Hepatocyte (in vitro differentiated cells): ENCODE results near the gene TCEANC2. TPM values are rescaled to one million over a fixed set of nuclear protein-coding genes. Genes with fewer than 3 reads are reported as not detected.

Experiments used
- DNase-seq: peaks from one replicate; pipeline ENCODE4 v3.0.0-alpha.2; 2016; ENCODE audit warnings: low spot score
- H2AFZ ChIP-seq: fragments of 200-600 bp; sonication (generic); 2 replicates; pipeline ENCODE4 v1.6.0; 2016; ENCODE audit warnings: antibody characterized with exemption, mild to moderate bottlenecking
- H3K27ac ChIP-seq: fragments of 200-600 bp; sonication (generic); 2 replicates; pipeline ENCODE4 v1.5.1; 2016; ENCODE audit warnings: mild to moderate bottlenecking
- H3K27me3 ChIP-seq: fragments of 200-600 bp; sonication (generic); 2 replicates; pipeline ENCODE4 v1.6.1; 2016
- H3K36me3 ChIP-seq: fragments of 200-600 bp; sonication (generic); replicated peaks from 2 replicates; pipeline ENCODE4 v1.5.1; 2016; ENCODE audit warnings: low read depth; ENCODE audit not compliant: insufficient read depth
- H3K4me1 ChIP-seq: fragments of 200-600 bp; sonication (generic); 2 replicates; pipeline ENCODE4 v1.5.1; 2016; ENCODE audit warnings: mild to moderate bottlenecking, moderate library complexity; ENCODE audit not compliant: insufficient read depth
- H3K4me2 ChIP-seq: fragments of 200-600 bp; sonication (generic); 2 replicates; pipeline ENCODE4 v1.6.0; 2016
- H3K4me3 ChIP-seq: fragments of 200-600 bp; sonication (generic); 2 replicates; pipeline ENCODE4 v1.5.1; 2016; ENCODE audit warnings: mild to moderate bottlenecking
- H3K79me2 ChIP-seq: fragments of 200-600 bp; sonication (generic); 2 replicates; pipeline ENCODE4 v1.6.0; 2017; ENCODE audit warnings: mild to moderate bottlenecking
- H3K9me2 ChIP-seq: fragments of 200-600 bp; sonication (generic); replicated peaks from 2 replicates; pipeline ENCODE4 v1.6.0; 2017; ENCODE audit warnings: mild to moderate bottlenecking; ENCODE audit not compliant: insufficient read depth
- H3K9me3 ChIP-seq: fragments of 200-600 bp; sonication (generic); 2 replicates; pipeline ENCODE4 v1.5.1; 2016; ENCODE audit warnings: low read depth, mild to moderate bottlenecking
- H4K20me1 ChIP-seq: fragments of 200-600 bp; sonication (generic); 2 replicates; pipeline ENCODE4 v1.6.0; 2016; ENCODE audit warnings: mild to moderate bottlenecking; ENCODE audit not compliant: insufficient read depth, poor library complexity, severe bottlenecking
- EZH2 ChIP-seq: fragments of 200-600 bp; sonication (generic); IDR thresholded peaks from 2 replicates; pipeline ENCODE4 v1.6.1; 2016; ENCODE audit warnings: antibody characterized with exemption, mild to moderate bottlenecking, borderline replicate concordance
- EZH2phosphoT487 ChIP-seq: fragments of 200-600 bp; sonication (generic); IDR thresholded peaks from one replicate; pipeline ENCODE4 v1.6.1; 2018; ENCODE audit warnings: antibody characterized with exemption, mild to moderate bottlenecking, low read depth, moderate library complexity; ENCODE audit not compliant: unreplicated experiment, severe bottlenecking
- WGBS: methylation state at CpG from one replicate; pipeline ENCODE4 v1.1.6; 2016; ENCODE audit warnings: low lambda C conversion rate; ENCODE audit errors: missing lambda C conversion rate; 5-methylcytosine and 5-hydroxymethylcytosine counted together
- polyA plus RNA-seq: library from polyadenylated mRNA; unstranded; fragments of >200 nt; fragmentation: Nextera tagmentation; extraction: Ambion mirVana; gene quantifications from 2 replicates; pipeline ENCODE4 v1.2.1, GENCODE V29; 2016
- total RNA-seq: library from RNA; depleted of rRNA; stranded (reverse); fragments of >200 nt; gene quantifications from 2 replicates; pipeline ENCODE4 v1.2.3, GENCODE V29; 2014
- TF ChIP-seq, protein P1 (sequence below): fragments of 200-600 bp; sonication (generic); IDR thresholded peaks from 2 replicates; pipeline ENCODE4 v1.5.1; 2016; ENCODE audit warnings: antibody characterized with exemption, mild to moderate bottlenecking; ENCODE audit not compliant: poor library complexity

Gene TCEANC2
- total and polyA plus RNA-seq, 2 experiments from 2014 or later, result 3.0 to 3.2 TPM

DNA sequence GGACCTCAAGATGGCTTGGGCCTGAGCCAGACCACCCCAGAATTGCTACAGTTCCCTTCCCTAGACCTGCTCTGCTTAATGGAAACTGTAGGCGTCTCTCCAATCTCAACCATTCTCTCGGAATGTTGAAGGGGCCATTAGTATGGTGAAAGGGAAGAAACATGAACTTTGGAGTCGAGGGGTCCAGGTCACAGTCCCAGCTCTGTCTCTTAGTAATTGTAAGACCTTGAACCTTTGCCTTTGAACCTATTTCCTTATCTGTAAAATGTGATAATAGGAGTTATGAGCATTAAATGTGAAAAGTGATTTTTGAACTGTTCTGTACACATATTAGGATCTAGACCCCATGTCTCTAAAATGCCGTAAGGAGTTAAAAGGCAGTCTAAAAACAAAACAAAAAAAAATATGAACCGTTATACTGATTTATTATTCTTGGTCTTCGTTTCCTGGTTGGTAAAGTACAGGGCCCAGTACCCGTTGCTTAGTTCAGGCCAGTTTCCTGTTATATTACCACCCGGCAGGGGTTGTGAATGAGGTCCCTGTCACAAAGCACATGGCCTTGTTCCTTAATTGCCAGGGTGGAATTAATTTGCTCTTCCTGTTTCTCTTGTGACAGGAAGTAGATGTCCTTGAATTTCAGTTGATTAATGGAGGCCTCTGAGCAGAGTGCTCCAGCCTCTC is 42.3 kb downstream of the TCEANC2 start:
- 67% methylated on average over 8 of the region's 8 CpGs for WGBS
- H2AFZ ChIP-seq, result no peak overlapping the region

DNA sequence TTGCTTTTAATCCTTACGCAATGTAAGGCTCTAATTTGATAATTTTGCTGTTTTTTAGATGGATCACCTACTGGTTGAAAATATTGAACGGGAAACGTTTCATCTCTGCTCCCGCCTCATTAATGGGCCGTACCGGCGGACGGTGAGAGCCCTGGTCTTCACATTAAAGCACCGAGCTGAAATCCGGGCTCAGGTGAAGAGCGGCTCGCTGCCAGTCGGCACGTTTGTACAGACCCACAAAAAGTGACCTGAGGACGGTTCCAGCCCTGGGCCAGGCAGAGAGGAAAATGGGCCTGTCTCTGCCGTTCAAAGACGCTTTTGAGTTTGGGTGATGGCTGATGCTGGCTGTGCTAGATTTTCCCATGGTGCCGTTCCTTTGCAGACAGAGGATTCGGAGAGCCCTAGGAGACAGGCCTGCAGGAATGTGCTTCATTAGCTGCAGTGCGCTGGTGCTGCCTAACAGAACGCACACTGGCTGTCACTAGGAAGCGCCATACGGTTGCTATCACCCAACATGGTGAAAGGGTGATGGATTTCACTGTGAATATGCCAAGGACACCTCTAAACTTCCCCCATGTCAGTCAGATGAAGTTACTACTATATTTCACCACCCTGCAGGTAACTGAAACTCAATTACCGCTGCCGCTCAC is 42.9 kb downstream of the TCEANC2 start:
- Histone ChIP-seq H3K9me3 (no peaks in the 10 kb centered on the region), H3K9me2 (no peaks in the 10 kb centered on the region), H3K27ac (no peak overlapping the region), H3K36me3 (no peaks in the 10 kb centered on the region), H3K79me2 (no peaks in the 10 kb centered on the region), H3K4me1 (peaks cover 4% of the 10 kb centered on the region), H3K4me2 (no peak overlapping the region), H3K27me3 (no peaks in the 10 kb centered on the region), H4K20me1 (no peaks in the 10 kb centered on the region), H2AFZ (no peak overlapping the region), H3K4me3 (no peak overlapping the region)
- TF ChIP-seq EZH2phosphoT487, result no peak
- TF ChIP-seq, protein P1, sequence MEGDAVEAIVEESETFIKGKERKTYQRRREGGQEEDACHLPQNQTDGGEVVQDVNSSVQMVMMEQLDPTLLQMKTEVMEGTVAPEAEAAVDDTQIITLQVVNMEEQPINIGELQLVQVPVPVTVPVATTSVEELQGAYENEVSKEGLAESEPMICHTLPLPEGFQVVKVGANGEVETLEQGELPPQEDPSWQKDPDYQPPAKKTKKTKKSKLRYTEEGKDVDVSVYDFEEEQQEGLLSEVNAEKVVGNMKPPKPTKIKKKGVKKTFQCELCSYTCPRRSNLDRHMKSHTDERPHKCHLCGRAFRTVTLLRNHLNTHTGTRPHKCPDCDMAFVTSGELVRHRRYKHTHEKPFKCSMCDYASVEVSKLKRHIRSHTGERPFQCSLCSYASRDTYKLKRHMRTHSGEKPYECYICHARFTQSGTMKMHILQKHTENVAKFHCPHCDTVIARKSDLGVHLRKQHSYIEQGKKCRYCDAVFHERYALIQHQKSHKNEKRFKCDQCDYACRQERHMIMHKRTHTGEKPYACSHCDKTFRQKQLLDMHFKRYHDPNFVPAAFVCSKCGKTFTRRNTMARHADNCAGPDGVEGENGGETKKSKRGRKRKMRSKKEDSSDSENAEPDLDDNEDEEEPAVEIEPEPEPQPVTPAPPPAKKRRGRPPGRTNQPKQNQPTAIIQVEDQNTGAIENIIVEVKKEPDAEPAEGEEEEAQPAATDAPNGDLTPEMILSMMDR, result no peak
- no peak for TF ChIP-seq EZH2
- WGBS, result 88% methylated on average over 25 of the region's 25 CpGs
- no peak for DNase-seq

More for the DNA sequence above, 42.3 kb downstream of the TCEANC2 start:
- TF ChIP-seq EZH2phosphoT487 (no peak), EZH2 (no peak)
- TF ChIP-seq, protein P1, result no peak
- Histone ChIP-seq H4K20me1 (no peaks in the 10 kb centered on the region), H3K4me3 (no peak overlapping the region), H3K79me2 (no peaks in the 10 kb centered on the region), H3K36me3 (no peaks in the 10 kb centered on the region), H3K27me3 (no peaks in the 10 kb centered on the region), H3K4me2 (no peak overlapping the region), H3K4me1 (peaks cover 4% of the 10 kb centered on the region), H3K27ac (peak overlapping the region; percentile 86), H3K9me3 (no peaks in the 10 kb centered on the region), H3K9me2 (no peaks in the 10 kb centered on the region)
- no peak for DNase-seq

DNA sequence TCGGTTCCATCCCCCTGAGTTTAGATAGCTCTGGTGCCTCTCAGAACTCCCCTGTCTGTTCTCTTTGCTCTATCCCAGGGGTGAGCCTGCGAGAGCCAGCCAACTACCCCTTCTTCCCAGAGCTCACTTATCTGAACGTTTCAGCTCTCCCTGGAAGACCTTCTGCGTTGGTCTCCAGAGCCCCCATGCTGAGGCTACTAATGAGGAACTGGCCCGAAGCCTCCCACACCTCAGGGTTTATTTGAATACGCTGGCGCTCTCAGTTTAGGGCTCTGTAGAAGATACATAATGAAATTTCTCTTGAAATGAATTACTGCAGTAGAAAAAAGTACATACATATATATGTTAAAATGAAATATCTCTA is 43.5 kb downstream of the TCEANC2 start:
- Histone ChIP-seq H3K9me2 (no peaks in the 10 kb centered on the region), H4K20me1 (no peaks in the 10 kb centered on the region), H3K4me3 (no peak overlapping the region), H3K9me3 (no peaks in the 10 kb centered on the region), H3K27me3 (no peaks in the 10 kb centered on the region), H2AFZ (no peak overlapping the region), H3K36me3 (no peaks in the 10 kb centered on the region), H3K27ac (no peak overlapping the region), H3K79me2 (no peaks in the 10 kb centered on the region), H3K4me2 (no peak overlapping the region), H3K4me1 (peaks cover 4% of the 10 kb centered on the region)
- TF ChIP-seq, protein P1, result no peak
- TF ChIP-seq EZH2phosphoT487, result no peak
- no peak for TF ChIP-seq EZH2
- no peak for DNase-seq
- WGBS, result 74% methylated on average over 7 of the region's 7 CpGs
